NCI-H1105 (cell line): Measurements from ENCODE around the gene ARHGEF38.

Experiments
- DNase-seq: peaks from one replicate; lab custom pipeline; 2025; lab: John Stamatoyannopoulos, UW

Gene ARHGEF38

DNA sequence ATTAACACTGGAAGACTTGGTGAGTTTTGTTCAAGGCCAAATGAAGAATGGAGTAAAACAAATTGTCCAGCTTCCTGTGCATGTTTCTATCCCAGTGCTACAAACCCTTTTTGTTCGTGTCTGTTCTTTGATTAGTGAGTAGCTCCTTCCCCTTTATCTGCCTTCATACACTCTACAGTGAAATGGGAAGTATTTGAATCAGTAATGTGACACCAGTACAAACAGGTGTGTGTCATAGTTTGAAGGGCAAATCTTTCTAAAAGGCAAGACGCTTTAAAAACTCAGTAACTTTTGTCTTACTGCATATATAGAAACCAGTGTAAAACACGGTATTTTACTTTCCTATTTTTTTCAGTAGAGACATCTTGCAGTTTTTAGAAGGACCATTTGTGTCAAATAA lies 5.9 kb downstream of the ARHGEF38 start:
- DNase-seq = no peak

DNA sequence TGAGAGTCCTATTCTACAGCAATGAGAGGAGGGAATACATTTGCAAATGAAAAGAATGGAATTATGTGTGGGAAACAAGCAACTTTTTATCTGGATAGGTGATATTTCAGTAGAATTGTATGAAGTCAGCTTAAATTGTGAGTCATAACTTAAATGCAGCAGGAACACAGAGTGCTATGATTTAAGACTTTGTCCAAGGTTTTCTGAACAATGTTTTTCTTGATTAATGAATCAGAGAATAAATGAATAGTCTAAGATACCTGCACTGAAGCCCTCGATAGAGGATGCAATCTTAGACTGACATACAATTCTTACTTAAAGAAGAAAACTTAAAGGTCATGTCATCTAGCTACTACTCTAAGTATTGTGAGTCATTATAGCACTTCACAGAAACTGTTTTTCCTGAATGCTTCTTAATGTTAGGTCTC lies 8.0 kb downstream of the ARHGEF38 start:
- DNase-seq = no peak

DNA sequence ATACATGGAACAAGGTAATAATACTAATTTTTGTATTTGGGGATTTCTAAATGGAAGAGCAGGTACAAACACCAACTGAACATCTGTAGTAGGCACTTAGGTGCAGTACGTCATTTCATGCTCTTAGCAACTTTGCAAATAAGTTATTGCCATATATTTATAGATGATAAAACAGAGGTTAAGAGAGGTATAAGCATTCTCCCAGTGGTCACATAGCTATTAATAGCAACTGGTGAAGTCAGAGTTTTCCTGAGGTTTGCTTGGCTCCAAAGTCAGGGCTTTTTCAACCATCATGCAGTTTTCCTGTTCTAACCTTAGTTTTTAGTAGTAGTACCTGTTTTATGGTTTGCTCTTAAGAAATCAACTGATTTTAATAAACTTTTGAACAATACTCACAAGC lies 10.9 kb downstream of the ARHGEF38 start:
- DNase-seq = no peak

DNA sequence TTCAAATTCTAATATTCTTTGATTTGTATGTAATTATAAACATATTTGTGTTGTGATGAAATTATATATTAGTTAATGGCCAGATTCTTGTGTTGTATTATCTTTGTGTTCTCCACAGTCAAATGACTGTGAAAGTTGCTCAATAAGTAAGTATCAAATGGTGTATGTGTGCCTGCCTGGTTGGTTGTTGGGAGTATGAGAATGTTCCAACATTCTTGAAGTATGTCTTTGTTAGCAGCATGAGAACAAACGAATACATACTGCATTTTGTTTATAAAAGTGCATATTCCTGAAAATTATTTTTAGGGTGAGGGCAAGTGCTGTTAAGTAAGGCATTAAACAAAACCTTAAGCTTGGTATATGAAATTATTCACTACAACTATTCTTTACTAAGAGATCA lies 16.2 kb downstream of the ARHGEF38 start:
- no peak for DNase-seq

DNA sequence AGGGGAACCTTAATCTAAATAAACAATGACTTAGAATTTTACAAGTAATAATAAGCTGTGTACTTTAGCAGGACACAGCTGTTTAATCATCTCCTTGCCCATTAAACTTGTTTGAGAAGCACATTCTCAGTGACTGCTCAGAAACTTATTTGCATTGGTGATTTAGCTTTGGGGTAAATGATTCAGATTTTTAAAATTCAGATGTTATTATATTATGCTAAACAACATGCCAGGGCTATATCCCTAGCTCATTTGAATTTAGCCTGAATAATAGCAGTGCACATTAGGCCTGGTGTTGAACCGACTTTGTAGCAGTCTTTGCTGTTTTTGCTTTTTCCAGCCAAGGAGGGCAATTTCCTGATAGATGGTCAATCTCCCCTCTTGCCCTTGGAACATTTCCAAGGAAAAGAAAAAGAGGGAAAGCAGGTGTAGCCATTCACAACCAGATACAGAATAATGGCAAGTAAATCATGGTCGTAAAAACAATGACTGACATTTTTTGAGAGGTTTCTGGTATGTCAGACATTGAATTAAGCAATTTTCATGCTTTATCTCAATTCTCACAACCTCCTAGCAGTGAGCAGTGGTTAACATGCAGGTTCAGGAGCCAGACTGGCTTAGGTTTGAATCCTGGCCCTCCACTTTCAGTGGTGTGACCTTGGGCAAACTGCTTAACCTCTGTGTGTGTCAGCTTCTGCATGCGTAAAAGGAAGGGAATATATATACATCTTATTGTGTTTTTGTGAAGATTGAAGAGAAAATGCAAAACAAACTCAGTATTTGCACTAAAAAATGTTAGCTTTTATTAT lies 16.8 kb downstream of the ARHGEF38 start:
- DNase-seq = peak; percentile 19

DNA sequence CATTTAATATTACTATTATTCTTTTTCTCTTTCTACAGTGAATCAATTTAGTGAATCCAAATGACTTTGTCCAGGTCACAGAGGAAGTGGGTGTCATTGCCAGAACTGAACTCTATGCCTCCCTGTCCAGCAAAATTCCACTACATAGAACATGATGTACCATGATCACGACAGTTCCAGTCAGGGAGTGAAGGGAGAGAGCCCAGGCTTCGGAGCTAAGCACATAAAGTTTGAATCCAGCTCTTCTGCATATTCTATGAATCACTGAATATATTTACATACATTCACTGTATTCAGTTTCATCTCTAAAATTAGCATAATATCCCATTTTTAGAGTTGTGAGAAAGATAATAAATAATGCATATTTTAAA lies 17.4 kb downstream of the ARHGEF38 start:
- no peak for DNase-seq

DNA sequence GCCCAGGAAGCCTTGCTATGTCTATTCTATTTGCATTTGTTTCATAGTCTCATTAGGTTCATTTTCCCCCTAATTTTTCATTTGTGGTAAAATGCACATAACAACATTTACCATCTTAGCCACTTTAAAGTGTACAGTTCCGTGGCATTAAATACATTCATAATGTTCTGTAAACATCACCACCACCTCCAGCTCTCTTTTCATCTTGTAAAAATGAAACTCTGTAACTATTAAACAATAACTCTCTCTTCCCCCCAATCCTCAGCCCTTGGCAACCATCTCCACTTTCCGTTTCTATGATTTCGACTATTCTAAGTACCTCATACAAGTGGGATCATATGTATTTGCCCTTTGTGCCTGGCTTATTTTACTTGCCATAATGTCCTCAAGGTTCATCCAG lies 19.9 kb downstream of the ARHGEF38 start:
- no peak for DNase-seq

DNA sequence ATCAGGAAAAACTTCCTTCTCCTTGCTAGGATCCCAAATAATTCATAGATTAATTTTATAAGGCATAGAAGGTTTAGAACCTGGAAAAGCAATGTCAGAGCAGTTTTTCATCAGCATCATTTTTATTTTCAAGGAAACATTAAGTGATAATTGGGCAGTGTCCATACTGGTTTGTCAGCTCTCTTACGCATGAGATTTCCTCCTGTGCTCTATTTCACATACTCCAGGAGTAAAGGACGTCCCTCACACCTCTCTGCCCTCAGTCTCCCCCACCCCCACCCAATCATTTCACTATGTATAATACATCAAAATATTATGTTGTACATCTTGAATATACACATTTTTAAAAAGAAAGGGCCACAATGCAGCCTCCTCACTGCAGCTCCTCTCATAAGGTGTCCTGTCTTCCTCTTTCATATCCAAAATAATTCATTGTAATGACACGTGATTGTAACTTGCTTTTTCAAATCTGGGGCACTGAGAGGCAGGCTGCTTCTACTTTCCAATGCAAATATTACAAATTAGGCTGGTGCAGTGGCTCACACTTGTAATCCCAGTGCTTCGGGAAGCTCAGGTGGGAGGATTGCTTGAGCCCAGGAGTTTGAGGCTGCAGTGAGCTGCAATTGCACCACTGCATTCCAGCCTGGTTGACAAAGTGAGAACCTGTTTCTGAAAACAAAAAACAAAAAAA lies 34.4 kb downstream of the ARHGEF38 start:
- DNase-seq = no peak

DNA sequence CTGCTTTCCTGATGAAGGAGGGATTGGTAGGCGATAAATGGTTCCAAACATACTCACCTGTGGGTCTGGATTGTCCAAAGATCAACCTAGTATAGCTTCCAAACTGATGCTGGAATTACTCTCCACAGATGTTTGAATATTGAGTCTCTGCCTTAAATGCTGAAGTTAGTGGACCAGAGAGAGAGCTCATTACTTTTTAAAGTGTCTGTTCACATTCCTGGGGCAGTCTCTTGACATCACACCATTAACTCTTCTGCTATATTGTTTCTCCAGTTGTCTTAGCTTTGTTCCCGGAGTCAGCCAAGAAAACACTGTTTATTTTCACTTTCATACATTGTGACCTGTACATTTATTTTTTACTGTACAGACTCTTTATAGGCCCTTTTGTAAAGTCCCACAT lies 35.4 kb downstream of the ARHGEF38 start:
- DNase-seq = no peak

DNA sequence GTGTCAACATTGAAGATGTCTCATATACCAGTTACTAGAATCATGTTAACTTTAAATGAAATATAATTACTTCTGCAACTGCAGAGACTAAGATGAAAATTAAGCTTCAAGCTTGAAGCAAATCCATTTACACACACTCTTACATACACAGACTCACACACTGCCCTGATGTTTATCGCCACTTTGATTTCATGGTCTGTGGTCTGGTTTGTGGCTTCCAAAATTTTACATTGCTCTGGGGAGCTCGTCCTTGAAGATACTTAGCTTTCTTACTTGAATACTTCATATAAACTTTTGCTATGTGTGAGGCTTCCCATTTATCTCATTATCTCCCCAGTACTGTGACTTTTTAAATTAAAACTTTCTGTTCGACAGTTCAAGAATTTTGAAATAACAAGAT lies 35.8 kb downstream of the ARHGEF38 start:
- DNase-seq = no peak

DNA sequence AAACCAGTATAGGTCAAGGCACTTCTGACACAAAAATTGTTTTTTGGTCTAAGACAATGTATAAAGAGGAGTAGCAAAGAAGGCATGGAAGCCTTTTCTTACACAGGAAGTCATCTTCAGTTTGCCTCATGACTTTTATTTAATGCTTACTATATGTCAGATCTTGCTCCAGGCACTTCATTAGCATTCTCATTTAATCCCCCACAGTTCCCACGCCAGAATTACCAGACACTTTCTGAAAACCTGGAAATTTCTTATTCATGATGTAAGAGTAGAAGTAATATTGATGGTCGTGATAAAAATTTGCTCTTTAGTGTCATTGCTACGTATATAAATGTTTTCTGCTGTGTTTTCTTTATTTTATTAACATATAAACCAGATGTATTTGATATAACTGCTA lies 39.2 kb downstream of the ARHGEF38 start:
- no peak for DNase-seq

DNA sequence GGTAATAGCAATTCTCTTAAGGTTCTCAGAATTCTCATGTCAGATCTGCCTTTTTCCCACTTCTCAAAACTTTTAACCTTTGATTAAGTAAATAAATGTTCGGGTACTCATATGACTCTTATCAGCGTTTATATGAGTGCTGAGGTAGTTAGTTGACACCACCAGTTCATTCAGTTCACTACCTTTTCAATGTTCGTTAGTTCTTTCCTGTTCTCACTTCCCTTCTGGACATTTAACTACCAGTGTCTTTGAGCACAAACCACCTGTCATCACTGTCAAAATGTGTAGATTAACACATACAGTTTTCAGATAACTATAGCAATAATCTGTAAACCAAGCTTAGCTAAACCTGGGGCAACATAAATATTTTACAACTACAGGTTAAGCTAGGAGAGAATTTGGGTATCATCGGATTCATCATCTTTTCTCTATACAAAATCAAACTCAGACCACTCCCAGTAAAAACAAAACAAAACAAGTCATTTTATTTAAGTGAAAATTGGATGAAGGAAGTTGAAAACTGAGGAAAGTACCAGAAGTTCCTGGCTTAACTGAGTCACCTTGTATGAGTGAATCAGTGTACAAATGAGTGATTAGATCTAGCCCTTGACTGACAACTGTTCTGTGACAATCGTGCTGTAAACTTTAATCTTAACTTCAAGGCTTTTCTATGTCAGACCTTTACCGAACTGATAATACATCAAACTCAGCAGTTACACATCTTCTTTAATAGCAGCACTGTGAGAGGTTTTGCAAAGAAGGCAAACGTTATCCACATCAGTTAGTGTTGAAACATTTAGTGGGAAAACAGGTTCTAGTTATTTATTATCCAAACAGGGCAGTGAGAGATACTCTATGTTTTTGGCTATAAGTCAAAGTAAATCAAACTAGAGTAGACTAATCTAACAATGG lies 41.9 kb downstream of the ARHGEF38 start:
- no peak for DNase-seq

DNA sequence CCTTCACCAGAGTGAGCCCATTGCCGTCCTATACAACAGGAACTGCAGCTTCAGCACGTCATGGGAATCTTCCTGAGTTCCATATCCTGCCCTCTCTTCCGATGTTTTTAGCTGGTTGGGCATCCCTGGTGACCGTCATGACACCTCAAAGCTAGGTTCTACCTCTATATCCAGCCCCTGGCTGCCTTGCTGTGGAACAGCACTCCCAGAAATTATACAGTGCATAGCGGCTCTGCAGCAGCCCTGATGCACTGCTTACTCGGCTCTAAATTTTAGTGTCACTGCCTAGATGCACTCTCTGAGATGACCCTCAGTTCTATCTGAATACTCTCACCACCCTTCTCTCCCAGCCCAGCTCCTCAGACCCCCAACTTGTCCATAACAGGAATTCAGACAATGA lies 44.3 kb downstream of the ARHGEF38 start:
- no peak for DNase-seq

DNA sequence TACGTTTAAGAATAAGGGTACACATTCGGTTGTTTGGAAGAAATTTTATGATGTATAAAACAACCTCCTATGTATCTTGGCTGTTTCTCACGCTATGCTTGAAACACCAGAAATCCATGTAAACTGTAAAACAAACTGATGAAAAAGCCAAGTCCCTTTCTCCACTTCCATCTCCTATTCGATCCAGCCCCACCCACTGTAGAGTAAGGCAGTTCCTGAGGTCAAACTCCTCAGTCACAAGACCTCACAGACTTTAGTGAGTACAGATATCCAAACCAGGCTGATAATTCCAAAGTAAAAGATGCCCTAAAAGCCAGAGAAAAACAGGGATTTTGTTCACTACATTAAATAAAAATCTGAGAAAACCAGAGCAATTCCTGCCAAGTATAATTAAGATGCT lies 45.6 kb downstream of the ARHGEF38 start:
- no peak for DNase-seq

DNA sequence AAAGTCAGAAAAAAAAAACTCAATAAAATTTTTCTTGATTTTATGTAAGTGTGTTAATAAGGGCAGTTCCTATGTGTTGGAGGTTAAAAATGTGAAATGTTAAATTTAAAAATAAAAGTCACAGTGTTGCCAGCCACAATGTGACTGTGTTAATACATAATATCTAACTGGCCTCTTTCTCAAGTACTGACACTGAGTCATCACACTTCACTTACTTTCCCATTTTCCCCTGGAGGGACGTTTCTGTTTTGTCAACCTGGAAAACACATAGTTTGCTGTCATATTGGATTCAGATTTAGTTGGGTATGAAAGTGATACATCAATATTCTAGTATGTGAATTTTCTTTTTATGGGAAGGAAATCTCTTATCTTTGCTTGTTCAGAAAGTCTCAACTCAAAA lies 46.4 kb downstream of the ARHGEF38 start:
- no peak for DNase-seq

DNA sequence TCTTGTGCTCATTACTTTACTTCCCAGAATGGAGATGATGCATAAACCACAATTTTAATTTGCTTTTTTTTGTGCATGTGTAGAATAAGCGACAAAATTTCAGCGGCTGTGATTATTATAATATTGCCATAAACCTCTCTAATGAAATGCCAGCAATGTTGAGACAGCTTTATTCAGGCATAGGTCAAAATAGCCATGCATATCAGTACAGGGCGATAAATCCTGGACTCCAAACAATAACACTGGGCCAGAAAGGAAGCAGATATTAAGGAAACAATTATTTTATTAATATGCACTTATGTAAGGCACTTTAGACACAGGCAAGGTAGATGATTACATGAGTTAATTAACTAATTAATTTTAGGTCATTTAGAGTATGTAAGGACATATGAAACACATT lies 47.1 kb downstream of the ARHGEF38 start:
- DNase-seq = no peak

DNA sequence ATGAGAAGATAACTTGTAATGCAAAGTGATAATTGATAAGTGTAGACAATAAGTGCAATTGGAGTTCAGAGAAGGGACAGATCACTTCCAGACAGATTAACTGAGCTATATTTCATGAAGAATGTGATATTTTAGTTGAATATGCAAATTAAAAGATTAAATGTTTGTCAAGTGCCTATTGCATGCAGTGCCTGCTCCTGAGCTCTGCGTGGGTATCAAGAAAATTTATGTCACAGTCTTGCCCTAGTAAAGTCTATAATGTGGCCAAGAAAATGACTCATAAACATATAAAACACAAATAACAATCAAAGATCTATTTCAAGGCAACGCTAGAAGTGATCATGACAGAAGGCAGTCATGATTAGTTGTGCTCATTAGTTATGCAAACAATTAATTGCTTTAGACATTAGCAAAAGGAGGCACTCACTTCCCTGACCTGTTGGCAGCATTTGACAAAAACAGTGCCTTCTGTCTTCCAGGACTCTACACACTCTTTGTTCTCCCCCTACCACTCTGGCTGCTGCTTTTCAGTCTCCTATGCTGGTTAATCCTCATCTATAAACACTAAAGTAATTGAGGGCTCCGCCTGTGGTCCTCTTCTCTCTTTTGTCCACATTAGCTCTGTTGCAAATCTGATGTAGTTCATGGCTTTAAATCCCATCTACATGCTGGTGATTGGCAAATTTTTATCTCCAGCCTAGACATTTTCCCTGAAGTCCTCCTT lies 47.7 kb downstream of the ARHGEF38 start:
- no peak for DNase-seq

DNA sequence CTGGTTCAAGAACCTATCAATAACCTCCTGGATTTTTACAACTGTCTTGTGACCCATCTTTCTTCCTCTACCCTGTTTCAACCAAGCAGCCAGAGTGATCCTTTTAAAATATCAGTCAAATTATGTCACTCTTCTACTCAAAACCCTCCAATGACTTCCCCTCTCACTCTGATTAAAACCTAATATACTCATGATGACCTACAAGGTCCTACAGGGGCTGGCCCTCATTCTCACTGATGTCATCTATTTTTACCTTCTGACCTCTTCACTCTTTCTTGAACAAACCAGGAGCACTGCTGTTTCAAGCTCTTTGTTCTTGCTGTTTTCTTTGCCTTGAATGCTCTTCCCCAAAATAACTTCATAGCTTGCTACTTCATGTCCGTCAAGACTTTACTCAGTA lies 48.5 kb downstream of the ARHGEF38 start:
- no peak for DNase-seq

DNA sequence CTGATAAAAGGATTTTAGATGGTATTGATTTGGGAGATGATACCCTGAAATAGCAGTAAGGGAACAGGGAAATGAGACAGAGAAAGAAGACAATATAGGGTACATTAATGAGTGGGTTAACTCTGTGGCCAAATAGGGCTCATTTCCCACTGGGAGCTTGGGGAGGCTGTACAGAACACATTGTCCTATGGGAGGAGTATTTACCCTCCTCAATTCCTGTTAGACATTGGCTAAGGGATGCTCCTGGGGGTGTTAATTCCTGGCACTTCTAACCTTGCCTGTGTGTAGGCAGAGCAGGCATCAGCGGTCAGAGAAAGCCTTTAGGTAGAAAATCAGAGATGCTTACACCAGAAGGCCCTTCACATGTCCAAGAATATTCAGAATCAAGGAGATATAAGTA lies 49.0 kb downstream of the ARHGEF38 start:
- no peak for DNase-seq

DNA sequence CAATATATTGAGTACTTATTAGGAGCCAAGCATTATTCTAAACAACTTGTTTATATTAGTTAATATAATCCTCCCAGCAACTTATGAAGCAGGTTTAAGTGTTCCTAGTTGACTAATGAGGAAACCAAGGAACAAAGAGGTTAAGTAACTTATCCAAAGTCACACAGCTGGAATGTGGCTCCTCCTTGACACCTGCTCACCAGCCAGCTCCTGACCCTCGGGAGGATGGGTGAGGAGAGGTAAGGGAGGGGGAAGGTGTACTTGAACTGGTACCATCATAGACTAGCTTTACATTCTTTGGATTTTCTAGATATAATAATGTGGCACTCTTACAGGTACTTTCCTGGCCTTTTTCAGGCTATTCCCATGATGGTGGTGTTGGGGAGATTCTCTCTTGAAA lies 50.7 kb downstream of the ARHGEF38 start:
- DNase-seq = no peak

DNA sequence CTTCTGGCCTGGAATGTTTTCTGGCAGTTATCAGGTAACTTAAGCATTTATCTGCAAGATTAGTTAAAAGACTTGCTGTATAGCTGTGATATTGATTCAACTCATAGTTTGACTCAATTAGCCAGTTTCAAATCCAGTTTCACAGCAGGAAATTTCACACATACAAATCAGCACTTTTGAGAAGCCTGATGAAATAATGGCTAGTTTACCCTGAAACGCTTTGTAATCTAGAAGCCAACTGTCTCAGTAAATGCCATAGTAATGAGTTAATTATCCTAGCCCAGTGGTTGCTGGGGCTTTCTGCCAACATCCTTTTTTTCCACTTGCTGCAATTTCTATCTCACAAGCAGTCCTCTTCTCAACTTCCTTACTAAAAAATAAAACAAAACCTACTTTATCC lies 53.1 kb downstream of the ARHGEF38 start:
- DNase-seq = peak; percentile 10

DNA sequence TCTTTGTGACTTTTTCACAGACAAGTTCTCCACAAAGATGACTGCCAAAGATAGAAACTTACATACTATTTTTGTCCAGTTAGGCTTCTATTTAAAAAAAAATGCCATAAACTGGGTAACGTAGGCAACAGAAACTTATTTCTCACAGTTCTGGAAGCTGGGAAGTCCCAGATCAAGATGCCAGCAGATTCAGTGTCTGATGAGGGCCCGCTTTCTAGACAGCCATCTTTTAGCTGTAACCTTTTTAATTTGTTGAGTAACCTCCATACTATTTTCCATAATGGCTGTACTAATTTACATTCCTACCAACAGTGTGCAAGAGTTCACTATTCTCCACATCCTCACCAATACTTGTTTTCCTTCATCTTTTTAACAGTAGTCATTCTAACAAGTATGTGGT lies 55.5 kb downstream of the ARHGEF38 start:
- DNase-seq = no peak
